ENCODE results near the gene BTBD16.
A peak's percentile ranks its signal among the peaks of the same experiment; 100 is the strongest.

The BTBD16 gene

DNA sequence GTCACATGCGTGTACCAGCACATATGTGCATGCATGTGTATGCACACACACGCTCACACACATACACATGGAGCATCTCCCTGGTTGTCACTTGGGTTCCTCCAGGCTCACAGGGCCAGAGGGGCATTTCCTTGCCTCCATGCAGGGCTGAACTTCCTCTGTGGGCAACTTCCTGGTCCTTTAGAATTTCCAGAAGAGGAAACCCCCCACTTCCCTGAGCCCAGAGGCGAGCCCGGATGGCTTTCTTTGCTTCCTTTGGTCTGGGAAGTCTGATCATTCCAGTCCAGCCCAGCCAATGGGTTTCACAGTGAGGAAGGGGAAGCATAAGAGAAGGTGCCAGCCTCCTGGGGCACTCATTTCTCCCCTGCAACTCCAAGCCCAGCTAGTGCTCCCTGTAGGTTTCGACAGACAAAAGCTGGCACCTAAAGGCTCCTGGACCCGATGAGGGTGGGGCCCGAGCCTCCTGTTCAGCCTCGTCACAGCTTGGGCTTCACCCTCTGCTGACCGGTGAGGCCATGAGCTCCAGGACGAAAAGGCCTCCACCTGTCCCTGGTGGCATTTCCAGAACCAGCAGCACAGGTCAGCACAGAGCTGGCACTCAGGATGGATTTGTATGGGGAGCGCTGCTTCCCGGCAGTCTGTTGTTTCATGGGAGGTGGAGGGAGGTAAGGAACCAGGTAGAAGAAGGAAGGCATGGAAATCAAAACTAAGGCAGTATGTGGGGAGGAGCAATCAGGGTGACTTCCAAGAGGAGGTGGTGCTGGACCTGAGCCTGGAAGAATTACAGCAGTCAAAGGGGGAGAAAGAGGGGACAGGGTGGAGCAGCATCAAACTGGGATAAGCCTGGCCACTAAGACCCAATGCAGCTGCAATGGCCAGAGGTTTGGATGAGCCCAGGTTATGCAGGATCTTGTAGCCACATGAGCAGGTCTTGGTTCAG lies 23.7 kb downstream of the BTBD16 start:
- DNase-seq (ENCODE audit: low spot score) = no peak

DNA sequence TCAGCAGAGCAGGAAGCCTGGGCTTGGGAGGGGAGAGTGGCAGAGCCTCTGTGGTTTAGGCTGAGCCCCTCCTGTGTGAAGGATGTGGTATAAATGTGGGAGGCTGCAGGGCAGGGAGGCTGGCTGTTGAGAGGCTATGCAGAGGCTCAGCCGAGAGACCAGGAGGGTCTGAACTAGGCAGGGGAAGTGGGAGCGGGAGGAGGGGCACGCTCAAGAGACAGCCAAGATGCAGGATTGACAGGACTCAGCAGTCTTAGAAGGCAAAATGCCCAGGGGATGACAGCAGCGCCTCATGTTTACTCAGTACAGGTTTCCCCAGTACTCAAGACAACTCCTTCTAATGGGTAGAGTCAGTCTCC lies 24.3 kb downstream of the BTBD16 start:
- no peak for DNase-seq (ENCODE audit: low spot score)

DNA sequence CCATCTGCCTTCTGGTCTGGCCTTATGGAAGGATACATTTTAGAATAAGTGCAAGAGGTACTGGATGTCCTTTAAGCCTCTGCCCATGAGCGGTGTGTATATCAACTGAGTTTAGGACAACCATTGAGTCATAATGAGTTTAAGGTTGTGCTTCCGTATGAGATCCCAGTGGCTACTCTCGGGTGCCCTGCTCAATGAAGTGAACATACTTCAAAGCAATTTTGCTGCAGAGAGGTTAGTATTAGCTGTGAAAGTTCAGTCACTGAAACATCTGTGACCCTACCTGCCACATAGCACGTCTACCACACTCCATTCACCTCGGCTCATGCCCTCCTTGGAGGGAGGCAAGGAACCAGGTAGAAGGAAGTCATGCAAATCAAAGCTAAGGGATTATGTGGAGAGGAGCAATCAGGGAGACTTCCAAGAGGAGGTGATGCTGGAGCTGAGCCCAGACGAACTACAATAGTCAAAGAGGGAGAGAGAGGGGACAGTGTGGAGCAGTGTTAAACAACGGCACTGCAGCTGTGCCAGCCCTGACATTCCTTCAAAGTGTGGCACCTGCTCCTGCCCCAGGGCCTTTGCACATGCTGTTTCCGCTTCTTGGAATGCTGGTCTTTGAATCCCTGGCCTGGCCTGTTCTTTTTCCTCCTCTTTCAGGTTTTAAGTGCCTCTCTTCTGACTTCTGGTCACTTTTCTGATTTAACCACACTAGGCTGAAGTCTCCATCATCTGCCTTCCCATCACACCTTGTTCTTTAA lies 25.4 kb downstream of the BTBD16 start:
- DNase-seq (ENCODE audit: low spot score) = no peak

DNA sequence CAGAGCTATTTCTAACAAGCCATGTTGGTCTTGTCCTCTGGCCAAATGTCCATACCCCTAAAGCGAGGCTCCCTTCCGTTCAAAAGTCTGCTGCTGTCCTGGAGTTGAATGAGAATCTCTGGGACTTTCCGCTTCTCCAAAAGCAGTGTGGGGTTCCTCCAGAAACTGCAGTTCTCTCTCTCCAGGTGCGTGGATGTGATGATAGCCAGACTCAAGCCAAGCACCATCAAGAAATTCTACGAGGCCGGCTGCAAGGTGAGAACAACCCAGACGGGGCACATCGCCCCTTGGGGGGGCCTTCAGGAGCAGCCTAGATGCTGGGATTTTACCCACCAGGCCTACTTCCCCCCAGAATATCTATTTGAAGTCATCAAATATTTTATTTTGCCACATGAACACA lies 26.5 kb downstream of the BTBD16 start:
- DNase-seq (ENCODE audit: low spot score) = no peak

DNA sequence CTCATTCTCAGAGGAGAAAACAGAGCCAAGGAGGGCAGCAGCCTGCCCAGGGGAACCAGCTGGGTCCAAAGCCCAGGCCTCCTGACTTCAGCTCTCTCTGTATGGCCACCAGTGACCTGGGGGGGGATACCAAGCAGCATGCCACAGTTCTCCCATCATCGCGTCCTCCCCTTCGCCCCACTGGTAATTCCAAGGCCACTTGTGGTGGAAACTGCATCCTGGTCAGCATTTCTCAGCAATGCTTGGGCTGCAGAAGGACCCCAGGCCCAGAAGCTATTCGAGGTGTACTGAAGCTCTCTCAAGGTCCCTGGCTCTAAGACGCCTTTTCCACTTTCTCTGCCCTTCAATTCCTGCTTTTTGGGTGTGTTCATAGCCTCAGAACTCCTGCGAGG lies 27.1 kb downstream of the BTBD16 start:
- DNase-seq (ENCODE audit: low spot score) = no peak

DNA sequence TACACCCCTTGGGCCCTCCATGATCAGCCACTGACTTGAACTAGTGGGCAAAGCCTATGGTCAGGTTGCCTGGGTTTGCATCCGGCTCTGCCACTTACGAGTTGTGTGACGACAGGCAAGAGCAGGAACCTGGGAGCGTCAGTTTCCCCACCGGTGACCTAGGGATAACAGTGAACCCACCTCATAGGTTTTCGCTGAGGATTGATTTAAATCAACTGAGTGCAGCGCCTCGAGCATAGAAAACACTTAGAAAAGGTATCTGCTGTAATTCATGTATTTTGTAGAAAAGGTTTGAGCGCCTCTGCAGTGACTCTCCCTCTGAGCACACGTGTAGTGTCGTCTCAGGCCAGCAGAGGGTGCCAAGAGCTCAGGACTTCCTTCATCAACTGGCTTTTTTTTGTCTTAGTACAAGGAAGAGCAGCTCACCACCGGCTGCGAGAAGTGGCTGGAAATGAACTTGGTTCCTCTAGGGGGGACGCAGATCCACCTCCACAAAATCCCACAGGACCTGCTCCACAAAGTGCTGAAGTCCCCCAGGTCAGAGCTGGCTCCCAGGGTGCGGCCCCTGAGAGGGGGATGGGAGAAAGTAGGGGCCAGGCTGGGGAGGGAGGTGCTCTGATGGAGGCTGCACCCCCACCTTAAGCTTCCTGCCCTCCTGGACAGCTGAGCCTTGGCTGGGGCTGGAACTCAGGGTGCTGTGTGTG lies 27.7 kb downstream of the BTBD16 start:
- peak; percentile 50 for DNase-seq (ENCODE audit: low spot score)

DNA sequence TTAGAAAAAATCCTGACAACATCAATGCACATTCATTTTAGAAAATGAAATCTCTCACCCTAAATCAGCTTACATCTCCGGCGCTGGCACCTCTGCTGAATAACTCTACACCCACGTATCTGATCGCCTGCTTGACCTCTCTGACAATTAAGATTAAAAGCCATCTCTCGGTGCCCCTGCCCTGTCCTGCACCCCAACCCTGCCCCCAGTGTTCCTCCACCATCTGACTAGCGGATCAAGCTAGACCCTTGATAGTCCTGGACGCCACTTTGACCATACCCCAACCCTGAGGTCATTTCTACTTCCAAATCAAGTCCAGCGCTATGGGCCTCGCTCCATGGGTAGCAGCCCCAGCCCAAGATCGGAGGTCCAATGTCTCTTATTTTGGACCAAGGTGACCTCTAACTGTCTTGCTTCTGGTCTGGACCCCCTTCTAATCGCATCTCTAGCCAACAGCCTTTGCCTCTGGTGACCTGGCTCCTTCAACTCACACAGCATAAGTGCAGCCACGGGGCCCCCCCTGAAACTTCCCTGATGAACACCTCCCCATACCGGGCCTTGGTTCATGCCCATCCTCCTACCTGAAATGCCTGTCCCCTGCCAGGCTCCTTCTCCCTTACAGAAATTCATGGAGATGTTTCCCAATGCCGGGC lies 28.5 kb downstream of the BTBD16 start:
- no peak for DNase-seq (ENCODE audit: low spot score)

DNA sequence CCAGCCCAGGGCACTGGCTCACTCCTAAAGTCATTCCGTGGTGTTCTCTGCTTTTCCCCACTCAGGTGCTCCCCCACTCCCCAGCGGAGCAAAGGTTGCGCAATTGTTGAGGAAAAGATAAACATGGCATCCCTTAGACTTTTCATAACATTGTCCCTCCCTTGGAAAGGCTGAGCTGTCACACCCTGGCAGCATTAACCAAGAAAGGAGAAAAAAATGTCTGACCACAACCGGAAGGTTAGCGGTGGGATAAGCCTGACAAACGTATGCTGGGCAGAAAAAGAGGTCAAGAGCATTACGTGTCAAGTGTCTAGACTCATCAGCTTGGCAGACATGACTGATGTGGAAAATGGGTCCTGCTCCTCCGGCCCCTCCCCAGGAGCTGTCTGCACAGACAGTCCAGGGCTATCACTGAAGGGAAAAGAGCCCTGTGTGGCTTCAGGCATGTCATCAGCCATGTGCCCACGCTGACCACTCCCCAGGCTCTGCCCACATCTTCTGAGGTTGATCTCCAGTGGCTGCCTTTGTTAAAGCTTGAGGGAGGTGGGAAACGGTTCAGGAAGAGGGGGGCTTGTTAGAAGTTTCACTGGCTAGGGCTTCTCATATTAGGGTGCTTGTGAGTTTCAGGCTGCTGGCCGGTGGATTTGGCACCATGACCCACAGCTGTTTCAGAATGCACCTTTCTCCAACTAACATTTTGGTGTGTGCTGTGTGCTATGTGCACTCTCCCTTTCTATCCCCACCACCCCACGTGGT lies 30.1 kb downstream of the BTBD16 start:
- DNase-seq (ENCODE audit: low spot score) = no peak

DNA sequence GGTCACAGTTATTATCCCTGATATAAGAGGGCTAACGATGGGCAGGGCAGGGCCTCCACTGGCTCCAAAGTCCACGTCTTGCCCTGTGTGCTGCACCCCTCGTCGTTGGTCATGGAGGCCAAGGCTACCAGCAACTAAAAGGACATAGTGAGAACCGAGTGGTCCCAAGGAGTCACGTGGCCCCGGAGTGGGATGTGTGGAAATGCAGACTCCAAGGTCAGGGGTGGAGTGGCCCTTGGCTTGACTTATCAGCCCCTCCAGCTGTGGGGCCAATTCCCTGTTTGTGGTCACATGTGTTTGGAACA lies 30.7 kb downstream of the BTBD16 start:
- DNase-seq (ENCODE audit: low spot score) = no peak

DNA sequence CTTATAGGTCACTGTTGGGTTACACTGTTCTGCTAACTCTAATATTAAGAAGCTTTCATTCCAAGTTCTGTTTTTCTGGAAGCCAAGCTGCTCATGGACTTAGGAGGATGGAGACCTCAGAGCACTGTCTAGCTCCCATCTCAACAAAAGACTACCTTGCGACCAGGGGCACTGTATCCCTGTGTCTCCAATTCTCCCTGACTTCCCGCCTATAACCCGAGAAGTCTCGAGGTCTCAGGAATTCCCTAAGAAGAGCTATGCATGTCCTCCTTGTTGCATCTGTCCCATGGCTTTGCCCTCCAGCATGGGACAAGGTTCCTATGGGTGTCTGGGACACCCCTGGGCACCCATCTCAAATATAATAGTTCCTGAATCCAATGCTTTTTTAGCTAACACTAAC lies 31.2 kb downstream of the BTBD16 start:
- no peak for DNase-seq (ENCODE audit: low spot score)

DNA sequence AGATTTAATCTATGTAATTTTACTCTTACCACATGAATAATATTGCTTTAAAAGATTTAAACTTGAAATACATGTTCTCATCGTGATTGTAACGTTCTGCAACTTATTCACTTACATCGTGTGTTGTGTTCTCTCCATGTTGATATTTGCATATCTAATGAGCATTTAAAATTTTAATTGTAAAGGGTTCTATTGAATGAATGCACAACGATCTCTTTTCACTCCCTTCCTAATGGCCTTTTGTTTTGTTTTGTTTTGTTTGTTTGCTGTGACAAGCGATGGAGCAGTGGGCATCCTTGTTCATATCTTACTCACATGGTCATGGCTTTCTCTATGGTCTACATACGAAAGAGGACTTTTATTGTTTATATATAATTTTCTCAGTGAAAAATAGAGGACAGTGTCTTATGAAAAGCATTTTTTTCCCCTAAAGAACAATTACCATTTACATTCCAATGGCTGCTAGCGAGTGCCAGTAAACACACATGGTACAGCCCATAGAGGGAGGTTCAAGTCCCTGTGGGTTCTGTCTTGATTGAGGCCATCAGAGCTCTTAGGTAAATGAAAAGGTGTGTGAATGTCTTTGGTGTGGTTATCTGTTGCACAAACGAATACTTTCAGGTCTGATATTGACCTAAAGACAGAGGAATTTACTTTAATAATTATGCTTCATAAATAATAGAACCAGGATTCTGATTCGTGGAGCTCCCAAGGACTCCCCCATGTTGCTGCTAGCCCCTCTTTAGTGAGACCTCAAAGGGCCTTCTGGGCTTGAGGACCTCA lies 32.4 kb downstream of the BTBD16 start:
- no peak for DNase-seq (ENCODE audit: low spot score)

DNA sequence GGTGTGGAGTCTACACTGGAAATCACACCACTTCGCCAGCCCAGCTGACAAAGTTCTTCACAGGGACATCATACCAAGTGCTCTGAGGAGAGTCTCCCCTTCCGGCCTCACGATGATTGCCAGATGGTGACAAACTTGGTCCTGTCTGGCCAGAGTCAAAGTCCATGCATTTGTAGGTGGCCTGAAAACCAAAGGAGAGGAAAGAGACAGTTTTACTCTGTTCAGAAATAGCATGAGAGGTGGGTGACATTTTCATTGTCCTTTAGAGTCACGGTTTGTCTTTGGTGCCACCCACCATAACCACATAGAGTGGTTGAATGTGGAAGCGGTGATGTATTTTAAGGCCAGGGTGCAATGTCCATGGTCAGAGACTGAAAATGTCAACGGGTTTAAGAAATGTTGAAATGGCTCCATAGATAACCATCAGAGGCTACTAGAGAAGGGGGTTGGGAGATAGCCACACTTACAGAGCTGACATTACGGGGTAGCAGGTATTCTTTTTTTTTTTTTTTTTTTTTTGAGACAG lies 33.0 kb downstream of the BTBD16 start:
- DNase-seq (ENCODE audit: low spot score) = no peak

DNA sequence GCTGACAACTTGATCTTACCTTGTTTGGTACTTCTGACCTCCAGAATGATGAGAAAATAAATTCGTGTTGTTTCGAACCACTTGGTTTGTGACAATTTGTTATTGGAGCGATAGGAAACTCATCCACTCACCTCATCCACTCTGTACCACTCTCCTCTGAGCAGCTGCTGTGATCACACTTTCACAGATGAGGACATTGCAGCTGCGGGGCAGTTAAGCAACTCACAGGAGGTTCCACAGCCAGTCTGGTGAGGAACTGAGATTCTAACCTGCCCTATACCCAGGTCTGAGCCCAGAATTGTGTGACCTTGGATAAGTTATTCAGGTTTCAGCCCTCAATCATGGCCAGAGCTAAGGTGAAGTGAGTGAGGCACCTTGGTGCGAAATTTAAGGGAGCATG lies 35.2 kb downstream of the BTBD16 start:
- no peak for DNase-seq (ENCODE audit: low spot score)

DNA sequence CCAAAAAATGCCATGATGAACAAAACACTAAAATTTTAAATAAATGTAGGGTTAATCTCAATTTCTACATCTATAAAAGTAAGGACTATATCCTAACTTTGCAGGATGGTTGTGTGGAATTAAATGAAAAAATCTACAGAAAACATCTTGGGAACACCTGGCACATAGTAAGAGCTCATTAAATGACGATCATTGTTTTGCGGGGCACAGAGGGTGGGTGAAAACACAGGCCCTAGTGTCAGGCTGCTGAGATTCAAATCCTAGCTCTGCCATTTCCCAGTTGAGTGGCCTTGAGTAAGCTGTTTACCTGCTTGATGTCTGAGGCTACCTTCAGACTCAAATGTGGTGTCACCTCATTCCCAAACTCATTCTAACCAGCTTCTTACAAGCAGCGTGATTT lies 35.6 kb downstream of the BTBD16 start:
- no peak for DNase-seq (ENCODE audit: low spot score)

DNA sequence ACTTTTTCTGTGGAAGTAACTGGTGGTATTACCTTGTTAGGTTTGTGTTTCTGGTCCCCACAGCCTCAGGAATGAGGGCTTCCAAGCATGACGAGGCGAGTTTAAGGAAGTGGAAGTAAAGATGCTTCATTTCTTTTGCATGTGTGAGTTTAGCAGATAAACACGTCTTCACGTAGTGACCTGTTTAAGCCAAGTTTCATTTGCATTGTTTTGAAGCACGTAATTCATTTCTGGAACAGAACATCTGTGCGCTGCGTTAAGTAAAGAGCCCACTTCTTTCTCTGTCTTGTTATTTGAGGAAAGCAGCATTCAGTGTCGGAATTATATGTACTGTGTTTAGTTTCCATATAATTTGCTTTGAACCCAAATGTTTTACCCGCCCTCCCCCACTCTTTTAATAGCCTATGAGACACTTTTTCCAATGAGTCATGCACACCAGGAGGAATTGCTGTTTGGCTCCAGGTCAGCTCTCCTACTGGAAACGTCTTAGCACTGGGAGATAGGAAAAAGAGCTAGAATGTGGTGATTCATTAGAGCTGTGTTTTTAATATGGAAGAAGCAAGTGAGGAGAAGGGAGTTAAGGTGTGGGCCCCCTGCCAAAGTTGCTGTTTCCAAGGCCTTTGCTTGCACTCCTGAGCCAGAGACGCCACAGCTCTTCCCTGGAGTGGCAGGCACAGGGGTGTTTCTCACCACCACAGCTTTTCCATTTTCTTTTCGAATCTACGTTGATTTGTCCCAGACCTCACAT lies 36.7 kb downstream of the BTBD16 start:
- no peak for DNase-seq (ENCODE audit: low spot score)

DNA sequence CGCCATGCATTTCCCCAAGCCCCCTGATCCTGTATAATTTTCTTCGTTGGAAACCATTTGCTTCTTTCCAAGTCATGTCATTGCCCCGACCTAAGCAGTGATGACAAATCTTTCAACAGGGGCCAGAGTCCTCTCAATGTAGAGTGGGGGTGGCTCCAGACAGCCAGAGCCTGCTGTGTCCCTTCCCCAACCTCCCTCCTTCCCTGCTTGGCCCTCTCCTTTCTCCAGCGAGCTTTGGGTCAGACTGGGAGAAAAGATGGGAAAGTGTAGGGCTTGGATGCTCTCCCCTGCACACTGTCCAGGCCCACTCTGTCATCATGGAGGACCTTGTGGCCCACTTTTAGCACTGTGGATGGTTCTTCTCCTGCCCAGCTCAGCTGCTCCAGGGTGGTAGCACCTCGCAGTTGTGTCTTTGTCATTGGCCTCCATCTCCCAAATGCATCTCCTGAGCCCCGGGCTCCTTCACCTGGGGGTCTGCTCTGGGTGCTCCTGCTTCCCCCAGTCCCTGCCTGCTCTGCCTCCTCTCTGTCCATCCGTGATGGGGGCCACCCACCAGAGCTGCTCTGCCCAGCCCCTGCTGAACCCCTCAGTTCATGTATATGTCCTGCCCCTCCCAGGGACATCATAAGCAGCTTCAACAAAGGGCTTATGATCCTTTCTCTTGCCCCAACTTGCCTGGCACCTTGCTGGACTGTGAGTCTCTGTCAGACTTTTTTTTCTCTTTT lies 37.5 kb downstream of the BTBD16 start:
- DNase-seq (ENCODE audit: low spot score) = no peak

DNA sequence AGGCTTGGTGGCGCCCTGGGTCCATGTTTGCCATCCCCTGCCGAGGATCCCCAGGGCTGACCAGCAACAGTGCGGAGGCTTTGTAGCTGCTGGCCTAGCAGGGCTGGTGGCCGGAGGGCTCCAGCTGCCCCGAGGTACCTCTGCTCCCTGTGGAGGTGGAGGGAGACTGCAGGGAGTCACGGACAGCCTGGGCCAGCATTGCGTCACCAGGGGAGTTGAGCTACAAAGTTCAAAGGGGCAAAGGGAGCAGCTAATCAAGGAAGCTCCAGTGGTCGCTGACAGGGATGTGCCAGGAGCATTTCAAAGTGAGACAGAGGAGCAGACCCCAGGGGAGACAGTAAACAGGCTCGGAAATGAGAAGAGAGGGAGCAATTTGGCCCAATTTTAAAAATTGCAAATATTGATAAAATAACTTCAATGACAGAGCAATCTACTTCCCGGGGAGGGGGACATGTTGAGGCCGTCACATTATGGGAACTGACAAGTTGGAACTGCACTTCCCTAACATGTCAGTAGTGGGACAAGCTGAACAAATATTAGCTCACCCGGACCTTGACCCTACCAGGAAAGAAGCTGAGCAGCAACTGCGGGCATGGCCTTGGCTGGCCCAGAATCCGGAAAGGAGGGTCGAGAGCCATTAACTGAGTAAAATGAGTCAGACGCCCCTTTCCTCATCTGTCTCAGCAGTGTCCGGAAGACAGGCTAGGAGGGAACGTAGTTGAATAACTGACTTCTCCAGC lies 39.4 kb downstream of the BTBD16 start:
- peak; percentile 66 for DNase-seq (ENCODE audit: low spot score)

DNA sequence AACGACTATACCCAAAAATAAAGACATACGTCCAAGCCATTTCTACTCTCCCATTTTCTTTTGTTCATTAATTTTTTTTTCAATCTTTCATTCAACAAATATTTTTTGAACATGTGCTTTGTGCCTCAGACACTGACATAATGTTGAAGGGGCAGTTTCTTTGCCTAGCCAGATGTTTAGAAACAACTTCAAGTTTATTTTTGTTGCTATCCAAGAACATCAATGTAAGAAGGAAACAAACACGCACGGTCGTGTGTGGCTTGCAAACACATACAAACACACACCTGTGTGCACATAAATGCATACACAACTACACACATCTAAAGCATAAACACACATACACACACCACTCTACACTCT lies 39.9 kb downstream of the BTBD16 start:
- no peak for DNase-seq (ENCODE audit: low spot score)

DNA sequence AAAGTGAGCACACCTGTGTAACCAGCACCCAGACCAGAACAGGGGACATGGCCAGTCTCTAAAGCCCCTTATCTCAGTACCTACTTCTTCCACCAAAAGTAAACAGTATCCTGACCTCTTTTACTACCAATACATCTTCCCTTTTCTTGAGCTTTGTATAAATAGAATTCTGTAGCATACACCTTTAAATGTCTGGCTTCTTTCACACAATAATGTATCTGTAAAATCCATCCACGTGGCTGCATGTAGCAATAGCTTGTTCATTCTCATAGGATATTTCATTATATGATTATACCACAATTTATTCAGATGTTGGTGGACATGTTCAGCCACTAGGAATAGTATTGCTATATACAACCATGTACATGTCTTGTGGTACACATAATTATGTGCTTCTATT lies 40.6 kb downstream of the BTBD16 start:
- no peak for DNase-seq (ENCODE audit: low spot score)
